ENCODE results near the gene TBCB. TPM values are rescaled to one million over a fixed set of nuclear protein-coding genes. Genes with fewer than 3 reads are reported as not detected.

TBCB gene
- total RNA-seq, 1 donor from 2014 or later: 152 TPM

GRCh38 chr19:36152352-36153091, 37.3 kb downstream of the TBCB start, which contains the start of gene COX7A1:
TSS of gene COX7A1 (minus strand) at chr19:36152447. CDS start at chr19:36152407, 40 bp downstream.
- Histone ChIP-seq H3K27me3 (ENCODE audit: control insufficient read depth, insufficient read depth, low read length) (no peaks in the 10 kb centered on the region), H3K36me3 (ENCODE audit: control insufficient read depth, insufficient read depth, low read length) (peaks cover 16% of the 10 kb centered on the region), H3K4me3 (ENCODE audit: low read depth, low read length) (no peak within 1 kb of the TSS)
- FAIRE-seq: no peak
- TF ChIP-seq CTCF (IDR thresholded peaks at IDR 0.05; ENCODE audit: insufficient read depth, low read length, severe bottlenecking): no peak
- DNase-seq (ENCODE audit: low read depth): no peak

- no peak for TF ChIP-seq CTCF (IDR thresholded peaks at IDR 0.05; ENCODE audit: insufficient read depth, low read length, severe bottlenecking)
- no peak overlapping the region for H3K4me3 ChIP-seq (ENCODE audit: low read depth, low read length)
- FAIRE-seq: no peak
Observed at GRCh38 chr19:36153126-36153525, 37.9 kb downstream of the TBCB start.

GRCh38 chr19:36160821-36161596, 45.7 kb downstream of the TBCB start:
- no peak for FAIRE-seq
- DNase-seq (ENCODE audit: low read depth): peak; percentile 28
- Histone ChIP-seq H3K36me3 (ENCODE audit: control insufficient read depth, insufficient read depth, low read length) (peaks cover 5% of the 10 kb centered on the region), H3K4me3 (ENCODE audit: low read depth, low read length) (no peak overlapping the region), H3K27me3 (ENCODE audit: control insufficient read depth, insufficient read depth, low read length) (no peaks in the 10 kb centered on the region)
- no peak for TF ChIP-seq CTCF (IDR thresholded peaks at IDR 0.05; ENCODE audit: insufficient read depth, low read length, severe bottlenecking)

More at GRCh38 chr19:36153126-36153525, 37.9 kb downstream of the TBCB start:
- peaks cover 15% of the 10 kb centered on the region for H3K36me3 ChIP-seq (ENCODE audit: control insufficient read depth, insufficient read depth, low read length)
- no peak for DNase-seq (ENCODE audit: low read depth)
- H3K27me3 ChIP-seq (ENCODE audit: control insufficient read depth, insufficient read depth, low read length): no peaks in the 10 kb centered on the region

- H3K36me3 ChIP-seq (ENCODE audit: control insufficient read depth, insufficient read depth, low read length): peaks cover 5% of the 10 kb centered on the region
- H3K27me3 ChIP-seq (ENCODE audit: control insufficient read depth, insufficient read depth, low read length): no peaks in the 10 kb centered on the region
- H3K4me3 ChIP-seq (ENCODE audit: low read depth, low read length): no peak overlapping the region
- no peak for DNase-seq (ENCODE audit: low read depth)
- no peak for FAIRE-seq
- no peak for TF ChIP-seq CTCF (IDR thresholded peaks at IDR 0.05; ENCODE audit: insufficient read depth, low read length, severe bottlenecking)
Observed at GRCh38 chr19:36163813-36164212, 48.5 kb downstream of the TBCB start.

GRCh38 chr19:36169084-36169760, 54.0 kb downstream of the TBCB start:
- DNase-seq (ENCODE audit: low read depth) (no peak), FAIRE-seq (no peak)
- no peak overlapping the region for H3K4me3 ChIP-seq (ENCODE audit: low read depth, low read length)
- TF ChIP-seq CTCF (IDR thresholded peaks at IDR 0.05; ENCODE audit: insufficient read depth, low read length, severe bottlenecking): no peak
- no peaks in the 10 kb centered on the region for H3K36me3 ChIP-seq (ENCODE audit: control insufficient read depth, insufficient read depth, low read length)
- no peaks in the 10 kb centered on the region for H3K27me3 ChIP-seq (ENCODE audit: control insufficient read depth, insufficient read depth, low read length)

Measured in bronchial epithelial cell (primary cell).